Keratinocyte (primary cell): Measurements from ENCODE around the gene SSTR3. TPM values are rescaled to one million over a fixed set of nuclear protein-coding genes. Genes with fewer than 3 reads are reported as not detected.
"Not testable (repeated sequence)": the region's sequence is repeated elsewhere in the genome, so short reads cannot be mapped to it uniquely, and the experiment has no call there.

ENCODE experiments used
- DNase-seq: peaks from one replicate; pipeline ENCODE4 v3.0.0-alpha.2; 2011; ENCODE audit warnings: low read depth, missing footprints, low spot score
- FAIRE-seq: peaks from 2 replicates; lab custom pipeline; 2011; peaks lifted over from hg19 to GRCh38; lab: Jason Lieb, UNC
- H2AFZ ChIP-seq: 2 replicates; pipeline ENCODE4 v1.6.0; 2012; ENCODE audit warnings: low read length, control low read depth, inconsistent platforms; ENCODE audit not compliant: control insufficient read depth
- H3K27ac ChIP-seq: 2 replicates; pipeline ENCODE4 v1.5.1; 2011; ENCODE audit warnings: low read length; ENCODE audit not compliant: control insufficient read depth, insufficient read depth
- H3K27me3 ChIP-seq: 3 replicates; pipeline ENCODE4 v1.6.0; 2011; ENCODE audit warnings: low read length; ENCODE audit not compliant: control insufficient read depth, insufficient read depth; ENCODE audit errors: extremely low read depth
- H3K36me3 ChIP-seq, 2 experiments: 2 replicates in 1 of 2; 3 replicates in 1 of 2; pipeline ENCODE4 v1.5.1; 2011; ENCODE audit warnings: low read length in 2 of 2, mild to moderate bottlenecking in 1 of 2; ENCODE audit not compliant: control insufficient read depth in 2 of 2, insufficient read depth in 2 of 2; ENCODE audit errors: extremely low read depth in 1 of 2
- H3K4me1 ChIP-seq: 3 replicates; pipeline ENCODE4 v1.5.1; 2011; ENCODE audit warnings: low read length; ENCODE audit not compliant: control insufficient read depth, insufficient read depth; ENCODE audit errors: extremely low read depth
- H3K4me2 ChIP-seq: 3 replicates; pipeline ENCODE4 v1.6.0; 2011; ENCODE audit warnings: low read depth, low read length; ENCODE audit not compliant: control insufficient read depth, insufficient read depth; ENCODE audit errors: extremely low read depth
- H3K4me3 ChIP-seq, 3 experiments: fragments of 200-600 bp in 1 of 3; sonication (generic) in 1 of 3; 2 replicates in 2 of 3; 3 replicates in 1 of 3; pipeline ENCODE4 v1.5.1; 2011 to 2016; ENCODE audit warnings: low read length in 3 of 3, mild to moderate bottlenecking in 3 of 3, control low read depth in 2 of 3, inconsistent platforms in 1 of 3, low read depth in 1 of 3, mixed read lengths in 1 of 3, mixed run types in 1 of 3, moderate library complexity in 1 of 3; ENCODE audit not compliant: control insufficient read depth in 2 of 3, insufficient read depth in 2 of 3; ENCODE audit errors: extremely low read depth in 1 of 3
- H3K79me2 ChIP-seq: 2 replicates; pipeline ENCODE4 v1.6.0; 2012; ENCODE audit warnings: low read length; ENCODE audit not compliant: control insufficient read depth, insufficient read depth
- H3K9ac ChIP-seq: 3 replicates; pipeline ENCODE4 v1.6.0; 2011; ENCODE audit warnings: low read length; ENCODE audit not compliant: control insufficient read depth, insufficient read depth; ENCODE audit errors: extremely low read depth
- H3K9me1 ChIP-seq: 3 replicates; pipeline ENCODE4 v1.6.0; 2011; ENCODE audit warnings: low read length; ENCODE audit not compliant: control insufficient read depth, insufficient read depth; ENCODE audit errors: extremely low read depth
- H3K9me3 ChIP-seq: 2 replicates; pipeline ENCODE4 v1.5.1; 2012; ENCODE audit warnings: low read depth, low read length; ENCODE audit not compliant: control insufficient read depth
- H4K20me1 ChIP-seq: 3 replicates; pipeline ENCODE4 v1.6.0; 2011; ENCODE audit warnings: low read length; ENCODE audit not compliant: control insufficient read depth, insufficient read depth; ENCODE audit errors: extremely low read depth
- EZH2 ChIP-seq: IDR thresholded peaks from one replicate; pipeline ENCODE4 v1.6.1; 2012; ENCODE audit warnings: inconsistent platforms, mild to moderate bottlenecking, low read length, moderate library complexity
- dilution Hi-C: fragments of 300-500 bp; cut with MboI; formaldehyde crosslinking; loops from one replicate; pipeline ENCODE4 v1.7.0; 2020; ENCODE audit warnings: low sequenced_read_pairs; ENCODE audit not compliant: extremely low pct_ligation_motif_present
- polyA plus RNA-seq, 5 experiments: library from polyadenylated mRNA; depleted of rRNA in 3 of 5; stranded (reverse) in 3 of 5; stranded (forward) in 1 of 5; unstranded in 1 of 5; fragments of >200 nt; gene quantifications; 1 replicate in 1 of 5; 2 replicates in 3 of 5; 3 replicates in 1 of 5; pipeline versions ENCODE4 v1.2.1 to v1.2.3, GENCODE V29; 2011 to 2012; ENCODE audit warnings: missing spikeins in 2 of 5, low read depth in 1 of 5, low replicate concordance in 1 of 5
- TF ChIP-seq, protein P1 (sequence below), 3 experiments: IDR thresholded peaks in 1 of 3; conservative IDR thresholded peaks in 1 of 3; optimal IDR thresholded peaks in 1 of 3; 2 replicates in 2 of 3; 3 replicates in 1 of 3; pipeline versions ENCODE3 to v1.5.1; 2011; ENCODE audit warnings: low read length in 3 of 3, mild to moderate bottlenecking in 3 of 3, moderate library complexity in 2 of 3, control low read depth in 1 of 3, inconsistent platforms in 1 of 3; ENCODE audit not compliant: insufficient read depth in 2 of 3; ENCODE audit errors: extremely low read depth in 1 of 3

Gene SSTR3
- polyA plus RNA-seq, 1 donor (not counting 4 experiments of a cell fraction or from before 2014, with no cell fraction given): not detected

DNA sequence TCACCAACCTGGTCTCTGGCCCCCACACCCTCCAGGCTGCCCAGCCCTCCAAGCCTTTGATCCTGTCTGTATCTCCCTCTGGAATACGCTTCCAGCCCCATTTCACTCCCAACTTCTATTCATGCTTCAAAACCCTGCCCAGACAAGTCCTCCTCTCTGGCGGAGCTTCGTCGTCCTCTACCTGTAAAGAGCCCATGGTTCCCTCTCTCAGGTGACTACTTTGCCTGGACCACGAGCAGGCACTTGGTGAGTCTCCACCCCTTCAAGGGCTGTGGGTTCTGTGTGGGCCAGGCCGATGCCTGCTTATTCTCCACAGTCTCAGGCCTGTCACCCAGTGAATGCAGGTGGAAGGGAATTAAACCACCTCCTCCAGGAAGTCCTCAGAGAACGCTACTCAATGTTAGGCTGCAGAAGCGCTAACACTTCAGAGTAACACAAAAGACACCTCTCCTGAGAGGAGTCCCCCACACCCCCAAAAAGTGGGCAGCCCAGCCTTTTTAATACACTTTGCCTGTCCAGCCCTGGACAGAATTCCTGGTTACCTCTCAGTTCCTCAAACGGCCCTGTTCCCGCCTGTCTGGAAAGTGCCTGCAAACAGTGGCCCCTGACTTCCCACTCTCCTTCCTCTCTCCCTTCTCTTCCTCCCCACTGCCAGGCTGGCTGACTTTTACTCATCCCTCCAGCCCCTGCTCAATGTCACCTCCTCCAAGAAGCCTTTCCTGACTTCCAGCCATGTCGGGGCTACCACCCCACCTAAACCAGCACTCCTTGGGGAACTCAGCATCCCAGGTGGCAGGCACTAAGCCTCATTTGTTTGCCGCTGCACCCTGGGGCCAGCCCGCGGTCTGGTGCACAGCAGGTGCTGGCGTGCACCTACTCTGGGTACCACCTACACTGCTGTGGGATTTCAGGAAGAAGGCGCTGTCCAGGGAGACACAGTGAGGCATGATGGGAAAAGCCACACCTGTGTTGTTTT, 22.7 kb upstream of the SSTR3 start:
- Histone ChIP-seq H3K4me3 (no peak overlapping the region), H3K4me1 (peaks cover 27% of the 10 kb centered on the region), H3K9me1 (no peaks in the 10 kb centered on the region), H3K9me3 (no peaks in the 10 kb centered on the region), H3K36me3 (peaks cover 28 to 41% of the 10 kb centered on the region in 2 experiments), H3K79me2 (peaks cover 11% of the 10 kb centered on the region), H3K27me3 (no peaks in the 10 kb centered on the region), H3K9ac (no peak overlapping the region), H3K27ac (no peak overlapping the region), H2AFZ (no peak overlapping the region), H4K20me1 (peaks cover 10% of the 10 kb centered on the region), H3K4me2 (no peak overlapping the region)
- TF ChIP-seq EZH2: no peak
- TF ChIP-seq, protein P1, sequence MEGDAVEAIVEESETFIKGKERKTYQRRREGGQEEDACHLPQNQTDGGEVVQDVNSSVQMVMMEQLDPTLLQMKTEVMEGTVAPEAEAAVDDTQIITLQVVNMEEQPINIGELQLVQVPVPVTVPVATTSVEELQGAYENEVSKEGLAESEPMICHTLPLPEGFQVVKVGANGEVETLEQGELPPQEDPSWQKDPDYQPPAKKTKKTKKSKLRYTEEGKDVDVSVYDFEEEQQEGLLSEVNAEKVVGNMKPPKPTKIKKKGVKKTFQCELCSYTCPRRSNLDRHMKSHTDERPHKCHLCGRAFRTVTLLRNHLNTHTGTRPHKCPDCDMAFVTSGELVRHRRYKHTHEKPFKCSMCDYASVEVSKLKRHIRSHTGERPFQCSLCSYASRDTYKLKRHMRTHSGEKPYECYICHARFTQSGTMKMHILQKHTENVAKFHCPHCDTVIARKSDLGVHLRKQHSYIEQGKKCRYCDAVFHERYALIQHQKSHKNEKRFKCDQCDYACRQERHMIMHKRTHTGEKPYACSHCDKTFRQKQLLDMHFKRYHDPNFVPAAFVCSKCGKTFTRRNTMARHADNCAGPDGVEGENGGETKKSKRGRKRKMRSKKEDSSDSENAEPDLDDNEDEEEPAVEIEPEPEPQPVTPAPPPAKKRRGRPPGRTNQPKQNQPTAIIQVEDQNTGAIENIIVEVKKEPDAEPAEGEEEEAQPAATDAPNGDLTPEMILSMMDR (optimal IDR thresholded peaks at IDR 0.05 in 1 of 3, IDR thresholded peaks at IDR 0.05 in 1 of 3, conservative IDR thresholded peaks at IDR 0.05 in 1 of 3; ENCODE audit: extremely low read depth in 1 of 3, insufficient read depth in 2 of 3, low read length in 3 of 3): no peak
- DNase-seq: no peak
- no peak for FAIRE-seq
- dilution Hi-C loops: no loop called here

DNA sequence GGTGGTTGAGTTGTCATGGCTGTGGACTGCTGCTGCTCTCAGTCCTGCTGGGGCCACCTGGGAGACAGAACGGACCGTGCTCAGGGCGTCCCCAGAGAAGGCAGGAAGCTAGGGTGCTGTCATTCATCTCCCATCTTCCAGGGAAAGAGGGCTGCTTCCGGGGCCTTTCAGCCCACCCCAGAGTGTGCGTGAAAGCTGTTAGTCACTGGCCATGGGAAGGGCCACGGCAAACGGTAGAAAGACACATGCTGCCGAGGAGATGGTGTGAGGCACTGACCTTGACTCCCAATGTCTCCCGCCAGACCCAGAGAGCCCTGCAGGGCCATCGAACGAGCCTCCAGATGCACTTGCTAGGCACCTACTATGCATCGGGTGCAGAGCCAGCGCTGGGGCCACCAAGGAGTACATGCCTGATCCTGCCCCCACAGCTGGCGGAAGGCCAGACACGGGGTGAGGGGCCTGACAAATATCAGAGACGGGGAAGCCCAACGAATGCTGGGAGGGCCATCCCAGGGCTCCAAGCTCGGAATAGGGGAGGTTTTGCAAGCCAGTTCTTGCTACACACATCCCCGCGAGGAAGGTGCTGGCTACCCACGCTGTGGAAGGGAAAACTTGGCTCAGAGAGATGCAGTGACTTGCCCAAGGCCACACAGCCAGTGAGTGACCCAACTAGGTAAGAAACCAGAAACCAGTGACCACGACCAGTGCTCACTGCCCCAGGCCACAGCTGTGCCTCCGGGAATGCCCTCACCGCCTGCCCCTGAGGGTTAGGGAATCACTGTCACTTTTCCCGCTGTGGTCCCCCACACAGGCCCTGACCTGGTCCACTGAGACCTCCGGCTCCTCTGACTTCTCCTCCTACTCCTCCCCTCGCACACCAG, 21.7 kb upstream of the SSTR3 start:
- TF ChIP-seq EZH2: no peak
- TF ChIP-seq, protein P1 (optimal IDR thresholded peaks at IDR 0.05 in 1 of 3, IDR thresholded peaks at IDR 0.05 in 1 of 3, conservative IDR thresholded peaks at IDR 0.05 in 1 of 3; ENCODE audit: extremely low read depth in 1 of 3, insufficient read depth in 2 of 3, low read length in 3 of 3): no peak
- H3K79me2 ChIP-seq: peaks cover 9% of the 10 kb centered on the region
- no peaks in the 10 kb centered on the region for H3K27me3 ChIP-seq
- no peak for FAIRE-seq
- H3K9me3 ChIP-seq: no peaks in the 10 kb centered on the region
- peaks cover 10% of the 10 kb centered on the region for H4K20me1 ChIP-seq
- no peak overlapping the region for H3K4me2 ChIP-seq
- H3K27ac ChIP-seq: no peak overlapping the region
- no peak for DNase-seq
- H2AFZ ChIP-seq: no peak overlapping the region
- peaks cover 25 to 34% of the 10 kb centered on the region in 2 experiments for H3K36me3 ChIP-seq
- dilution Hi-C loops: no loop called here
- peaks cover 37% of the 10 kb centered on the region for H3K4me1 ChIP-seq
- no peak overlapping the region for H3K9ac ChIP-seq
- no peaks in the 10 kb centered on the region for H3K9me1 ChIP-seq
- no peak overlapping the region for H3K4me3 ChIP-seq

DNA sequence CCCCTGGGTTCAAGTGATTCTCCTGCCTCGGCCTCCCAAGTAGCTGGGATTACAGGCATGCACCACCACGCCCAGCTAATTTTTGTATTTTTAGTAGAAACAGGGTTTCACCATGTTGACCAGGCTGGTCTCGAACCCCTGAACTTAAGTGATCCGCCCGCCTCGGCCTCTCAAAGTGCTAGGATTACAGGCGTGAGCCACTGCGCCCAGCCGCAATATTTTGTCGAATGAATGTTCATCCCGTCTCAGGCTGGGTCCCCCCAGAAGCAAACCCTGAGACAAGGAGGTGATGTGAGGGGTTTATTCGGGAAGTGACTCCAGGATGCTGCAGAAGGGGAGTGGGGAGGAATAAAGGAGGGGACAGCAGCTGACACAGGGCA, 21.1 kb upstream of the SSTR3 start:
- H3K36me3 ChIP-seq: peaks cover 22 to 30% of the 10 kb centered on the region in 2 experiments
- H3K9ac ChIP-seq, H3K4me3 ChIP-seq, H3K27me3 ChIP-seq, H2AFZ ChIP-seq, H3K79me2 ChIP-seq, DNase-seq, H3K4me2 ChIP-seq, H3K27ac ChIP-seq, H3K9me1 ChIP-seq, FAIRE-seq, H3K9me3 ChIP-seq, dilution Hi-C loops: not testable (repeated sequence)
- peaks cover 10% of the 10 kb centered on the region for H4K20me1 ChIP-seq
- peaks cover 43% of the 10 kb centered on the region for H3K4me1 ChIP-seq
